K562 (cell line): Measurements from ENCODE around the gene KCNK4. TPM values are rescaled to one million over a fixed set of nuclear protein-coding genes. Genes with fewer than 3 reads are reported as not detected.

Source experiments
- FUS ChIP-seq: fragments of 200-400 bp; formaldehyde crosslinking; optimal IDR thresholded peaks from 2 replicates; pipeline ENCODE3; 2017; ENCODE audit warnings: low read depth, low read length
- HMGXB4 ChIP-seq: sonication (generic); formaldehyde crosslinking; IDR thresholded peaks from 2 replicates; pipeline ENCODE4 v1.8.1; 2023; ENCODE audit warnings: mild to moderate bottlenecking, missing genetic modification reagents
- MAZ ChIP-seq, 2 experiments: fragments of 450-650 bp in 1 of 2; sonication (generic) in 1 of 2; formaldehyde crosslinking; IDR thresholded peaks in 1 of 2; conservative IDR thresholded peaks in 1 of 2; 2 replicates each; pipeline versions ENCODE4 v1.4.0 to v1.5.0; 2020; ENCODE audit warnings: mild to moderate bottlenecking in 1 of 2, missing genetic modification reagents in 1 of 2
- NR2C2 ChIP-seq, 2 experiments: fragments of 200-800 bp in 1 of 2; sonication (Bioruptor generic) in 1 of 2; sonication (generic) in 1 of 2; formaldehyde crosslinking in 1 of 2; IDR thresholded peaks; 2 replicates each; pipeline versions ENCODE4 v1.6.1 to v1.8.0; 2016 to 2022; ENCODE audit warnings: mild to moderate bottlenecking in 1 of 2, missing compliant biosample characterization in 1 of 2, missing genetic modification characterization in 1 of 2, missing genetic modification reagents in 1 of 2
- PHF8 ChIP-seq: fragments of 200-600 bp; sonication (generic); IDR thresholded peaks from 2 replicates; pipeline ENCODE4 v1.6.1; 2012; ENCODE audit warnings: mixed run types, mild to moderate bottlenecking, inconsistent platforms, low read length, moderate library complexity, borderline replicate concordance
- REST ChIP-seq, 2 experiments: fragments of 450-650 bp; formaldehyde crosslinking in 1 of 2; IDR thresholded peaks; 2 replicates each; pipeline versions ENCODE4 v1.4.0 to v1.6.1; 2014 to 2020; ENCODE audit warnings: mild to moderate bottlenecking in 2 of 2, borderline replicate concordance in 1 of 2, low read depth in 1 of 2
- SREBF2 ChIP-seq: sonication (generic); formaldehyde crosslinking; IDR thresholded peaks from 2 replicates; pipeline ENCODE4 v1.4.0; 2020; ENCODE audit warnings: mild to moderate bottlenecking, missing genetic modification reagents
- SUPT5H ChIP-seq: fragments of 450-650 bp; IDR thresholded peaks from 2 replicates; pipeline ENCODE4 v1.6.1; 2016
- TBP ChIP-seq: optimal IDR thresholded peaks from 2 replicates; pipeline ENCODE3; 2011; ENCODE audit warnings: low read depth, low read length, improper control_type of control experiment
- YY1 ChIP-seq, 3 experiments: IDR thresholded peaks; 2 replicates each; pipeline ENCODE4 v1.6.1; 2011; ENCODE audit warnings: low read length in 2 of 3, mild to moderate bottlenecking in 2 of 3, moderate library complexity in 2 of 3, borderline replicate concordance in 1 of 3, control low read depth in 1 of 3, low read depth in 1 of 3; ENCODE audit not compliant: insufficient read depth in 3 of 3, insufficient replicate concordance in 2 of 3, control insufficient read depth in 1 of 3, insufficient read length in 1 of 3; ENCODE audit errors: extremely low read depth in 1 of 3
- ZBTB2 ChIP-seq: fragments of 450-650 bp; IDR thresholded peaks from 2 replicates; pipeline ENCODE4 v1.6.1; 2016; ENCODE audit warnings: antibody characterized with exemption
- ZBTB7A ChIP-seq: IDR thresholded peaks from 2 replicates; pipeline ENCODE4 v1.6.1; 2011; ENCODE audit warnings: low read depth, mild to moderate bottlenecking, low read length, moderate library complexity, borderline replicate concordance; ENCODE audit not compliant: control insufficient read depth
- ZNF561 ChIP-seq: fragments of 450-650 bp; formaldehyde crosslinking; conservative IDR thresholded peaks from 2 replicates; pipeline ENCODE4 v1.4.0; 2020; ENCODE audit warnings: mild to moderate bottlenecking, moderate library complexity
- polyA plus RNA-seq, 8 experiments: library from polyadenylated mRNA; depleted of rRNA in 4 of 8; stranded (reverse) in 5 of 8; unstranded in 3 of 8; fragments of >200 nt; fragmentation: Nextera tagmentation in 2 of 8; fragmentation: Illumina TruSeq in 1 of 8; extraction: Ambion mirVana in 2 of 8; extraction: Trizol in 1 of 8; gene quantifications; 2 replicates each; pipeline versions ENCODE4 v1.2.1 to v1.2.3, GENCODE V29; 2011 to 2014; ENCODE audit warnings: inconsistent platforms in 1 of 8, missing spikeins in 1 of 8
- total RNA-seq, 7 experiments: library from RNA; depleted of rRNA in 6 of 7; stranded (reverse); fragments of >200 nt in 6 of 7; fragmentation: Illumina TruSeq in 2 of 7; extraction: Trizol in 2 of 7; gene quantifications; 2 replicates each; pipeline versions ENCODE4 v1.2.1 to v1.2.3, GENCODE V29; 2011 to 2021; ENCODE audit warnings: low replicate concordance in 1 of 7

The KCNK4 gene
- total and polyA plus RNA-seq, 9 of the 15 experiments (the other 6 are each of a cell fraction or from before 2014, with no cell fraction given) = not detected

GRCh38 chr11:64251016-64251752 is 39.9 kb upstream of the KCNK4 start, which contains the start of gene PLCB3 (continued):
- peak in 2 of 3 experiments; percentile 46 to 65 for TF ChIP-seq YY1 (IDR thresholded peaks at IDR 0.05; ENCODE audit: borderline replicate concordance in 1 of 3, control insufficient read depth in 1 of 3, extremely low read depth in 1 of 3, insufficient read depth in 3 of 3, insufficient read length in 1 of 3, insufficient replicate concordance in 2 of 3, low read depth in 1 of 3, low read length in 2 of 3)
- no peak for TF ChIP-seq REST (IDR thresholded peaks at IDR 0.05; ENCODE audit: borderline replicate concordance)
- no peak for TF ChIP-seq REST (CRISPR knock-in tag; IDR thresholded peaks at IDR 0.05; ENCODE audit: low read depth)
- peak; percentile 29 for TF ChIP-seq TBP
- no peak for TF ChIP-seq NR2C2 (CRISPR knock-in tag; IDR thresholded peaks at IDR 0.05)
- peak; percentile 15; the same call in 1 of the 2 replicates for TF ChIP-seq NR2C2 (tag; IDR thresholded peaks at IDR 0.05)
- TF ChIP-seq HMGXB4 = peak; percentile 85; the same call in 1 of the 2 replicates
- TF ChIP-seq MAZ (CRISPR knock-in tag; conservative IDR thresholded peaks at IDR 0.05 in 1 of 2, IDR thresholded peaks at IDR 0.05 in 1 of 2) = peak; percentile 71 to 78
- peak; percentile 77; the same call in 1 of the 2 replicates for TF ChIP-seq PHF8
- peak; percentile 46; the same call in 1 of the 2 replicates for TF ChIP-seq SUPT5H
- no peak for TF ChIP-seq SREBF2
- no peak for TF ChIP-seq FUS
- TF ChIP-seq ZNF561 (CRISPR knock-in tag) = no peak
- 0 out of 2 replicates have a peak, but pooled peaks have one; percentile 40 for TF ChIP-seq ZBTB2
- peak; percentile 97 for TF ChIP-seq ZBTB7A
